ENCODE data around the gene IMPG2. TPM values are rescaled to one million over a fixed set of nuclear protein-coding genes. Genes with fewer than 3 reads are reported as not detected.

The IMPG2 gene
- total RNA-seq, 1 donor from 2014 or later: 2.6 TPM

- DNase-seq (ENCODE audit: low spot score): no peak
These were observed 46.8 kb downstream of the IMPG2 start for GRCh38 chr3:101273608-101274007.

- DNase-seq (ENCODE audit: low spot score): no peak
These were observed 47.2 kb downstream of the IMPG2 start for GRCh38 chr3:101273156-101273555.

- DNase-seq (ENCODE audit: low spot score): no peak
These were observed 48.6 kb downstream of the IMPG2 start for GRCh38 chr3:101271728-101272127.

- no peak for DNase-seq (ENCODE audit: low spot score)
These were observed 50.2 kb downstream of the IMPG2 start for GRCh38 chr3:101270149-101270548.

GRCh38 chr3:101268971-101269671 is 51.3 kb downstream of the IMPG2 start:
- no peak for DNase-seq (ENCODE audit: low spot score)

GRCh38 chr3:101268141-101268540 is 52.2 kb downstream of the IMPG2 start:
- no peak for DNase-seq (ENCODE audit: low spot score)

- DNase-seq (ENCODE audit: low spot score): no peak
These were observed 53.8 kb downstream of the IMPG2 start for GRCh38 chr3:101266566-101266965.

GRCh38 chr3:101266071-101266470 is 54.3 kb downstream of the IMPG2 start:
- DNase-seq (ENCODE audit: low spot score): no peak

GRCh38 chr3:101262393-101263240 is 57.8 kb downstream of the IMPG2 start:
- no peak for DNase-seq (ENCODE audit: low spot score)

GRCh38 chr3:101261506-101261905 is 58.9 kb downstream of the IMPG2 start:
- no peak for DNase-seq (ENCODE audit: low spot score)

GRCh38 chr3:101259485-101260341 is 60.7 kb downstream of the IMPG2 start:
- DNase-seq (ENCODE audit: low spot score): no peak

GRCh38 chr3:101256511-101256910 is 63.9 kb downstream of the IMPG2 start:
- no peak for DNase-seq (ENCODE audit: low spot score)

GRCh38 chr3:101255441-101255840 is 64.9 kb downstream of the IMPG2 start:
- no peak for DNase-seq (ENCODE audit: low spot score)

GRCh38 chr3:101253396-101253795 is 67.0 kb downstream of the IMPG2 start:
- DNase-seq (ENCODE audit: low spot score): no peak

- DNase-seq (ENCODE audit: low spot score): no peak
These were observed 67.4 kb downstream of the IMPG2 start for GRCh38 chr3:101252945-101253344.

- DNase-seq (ENCODE audit: low spot score): no peak
These were observed 68.1 kb downstream of the IMPG2 start for GRCh38 chr3:101252307-101252706.

GRCh38 chr3:101251441-101251840 is 68.9 kb downstream of the IMPG2 start:
- DNase-seq (ENCODE audit: low spot score): no peak

- DNase-seq (ENCODE audit: low spot score): no peak
These were observed 70.9 kb downstream of the IMPG2 start for GRCh38 chr3:101249522-101249921.

GRCh38 chr3:101248736-101249135 is 71.6 kb downstream of the IMPG2 start:
- no peak for DNase-seq (ENCODE audit: low spot score)

- no peak for DNase-seq (ENCODE audit: low spot score)
These were observed 76.2 kb downstream of the IMPG2 start for GRCh38 chr3:101244212-101244575.

GRCh38 chr3:101243285-101244211 is 76.8 kb downstream of the IMPG2 start:
- DNase-seq (ENCODE audit: low spot score): no peak
